ENCODE data around the gene CYP2C9. TPM values are rescaled to one million over a fixed set of nuclear protein-coding genes. Genes with fewer than 3 reads are reported as not detected.
"Not testable (repeated sequence)": the region's sequence is repeated elsewhere in the genome, so short reads cannot be mapped to it uniquely, and the experiment has no call there.

CYP2C9 gene
- total RNA-seq, 2 experiments from 2014 or later = not detected

- H3K27ac ChIP-seq (ENCODE audit: low read depth in 1 of 2, low read length in 2 of 2) = no peak overlapping the region
- no peaks in the 10 kb centered on the region for H3K4me1 ChIP-seq (ENCODE audit: insufficient read depth, low read length)
- intact Hi-C loops (cut with DNase I, micrococcal nuclease) = no loop called here
- TF ChIP-seq CTCF (IDR thresholded peaks at IDR 0.05) = no peak
- H3K4me3 ChIP-seq (ENCODE audit: low read length) = no peak overlapping the region
- no peak for DNase-seq
- H3K27me3 ChIP-seq (ENCODE audit: control insufficient read depth in 1 of 2, insufficient read depth in 2 of 2, low read length in 2 of 2) = no peaks in the 10 kb centered on the region
- H3K27me3 Mint-ChIP-seq = no peaks in the 10 kb centered on the region
- H3K4me1 Mint-ChIP-seq (ENCODE audit: low read depth) = no peaks in the 10 kb centered on the region
- H3K4me3 Mint-ChIP-seq = no peak overlapping the region
- ChIA-PET POLR2A (no interaction called here), CTCF (no interaction called here)
- no peaks in the 10 kb centered on the region for H3K36me3 ChIP-seq (ENCODE audit: insufficient read depth, low read length)
- ATAC-seq (ENCODE audit: poor library complexity) = no peak
- peaks cover 5% of the 10 kb centered on the region for H3K9me3 Mint-ChIP-seq
- no peaks in the 10 kb centered on the region for H3K9me3 ChIP-seq (ENCODE audit: control insufficient read depth in 1 of 2, insufficient read depth in 1 of 2, low read length in 2 of 2)
- H3K36me3 Mint-ChIP-seq (ENCODE audit: low read depth) = no peaks in the 10 kb centered on the region
- H3K27ac Mint-ChIP-seq = no peak overlapping the region
Measured at GRCh38 chr10:94936721-94937120, 1.7 kb upstream of the CYP2C9 start.

GRCh38 chr10:94943432-94944103 is 5.1 kb downstream of the CYP2C9 start:
- H3K27ac Mint-ChIP-seq; H3K9me3 ChIP-seq (ENCODE audit: control insufficient read depth in 1 of 2, insufficient read depth in 1 of 2, low read length in 2 of 2); H3K4me1 ChIP-seq (ENCODE audit: insufficient read depth, low read length); ATAC-seq (ENCODE audit: poor library complexity); DNase-seq; POLR2A ChIA-PET; H3K36me3 Mint-ChIP-seq (ENCODE audit: low read depth); H3K36me3 ChIP-seq (ENCODE audit: insufficient read depth, low read length); H3K27me3 ChIP-seq (ENCODE audit: control insufficient read depth in 1 of 2, insufficient read depth in 2 of 2, low read length in 2 of 2); H3K27me3 Mint-ChIP-seq; H3K9me3 Mint-ChIP-seq; H3K4me3 ChIP-seq (ENCODE audit: low read length); H3K4me1 Mint-ChIP-seq (ENCODE audit: low read depth); intact Hi-C loops (cut with DNase I, micrococcal nuclease); H3K27ac ChIP-seq (ENCODE audit: low read depth in 1 of 2, low read length in 2 of 2); H3K4me3 Mint-ChIP-seq; CTCF ChIA-PET: not testable (repeated sequence)

GRCh38 chr10:94946181-94946580 is 7.7 kb downstream of the CYP2C9 start:
- H3K36me3 ChIP-seq (ENCODE audit: insufficient read depth, low read length); H3K4me3 Mint-ChIP-seq; H3K27me3 ChIP-seq (ENCODE audit: control insufficient read depth in 1 of 2, insufficient read depth in 2 of 2, low read length in 2 of 2); ATAC-seq (ENCODE audit: poor library complexity); H3K36me3 Mint-ChIP-seq (ENCODE audit: low read depth); H3K27me3 Mint-ChIP-seq; CTCF ChIA-PET; H3K4me3 ChIP-seq (ENCODE audit: low read length); H3K4me1 ChIP-seq (ENCODE audit: insufficient read depth, low read length); DNase-seq; H3K4me1 Mint-ChIP-seq (ENCODE audit: low read depth); H3K27ac Mint-ChIP-seq; POLR2A ChIA-PET; H3K9me3 ChIP-seq (ENCODE audit: control insufficient read depth in 1 of 2, insufficient read depth in 1 of 2, low read length in 2 of 2); intact Hi-C loops (cut with DNase I, micrococcal nuclease); H3K27ac ChIP-seq (ENCODE audit: low read depth in 1 of 2, low read length in 2 of 2): not testable (repeated sequence)
- peaks cover 10% of the 10 kb centered on the region for H3K9me3 Mint-ChIP-seq

GRCh38 chr10:94963901-94964300 is 25.4 kb downstream of the CYP2C9 start:
- Histone ChIP-seq H3K27ac (ENCODE audit: low read depth in 1 of 2, low read length in 2 of 2) (no peak overlapping the region), H3K9me3 (ENCODE audit: control insufficient read depth in 1 of 2, insufficient read depth in 1 of 2, low read length in 2 of 2) (peaks cover 0 to 4% of the 10 kb centered on the region in 2 experiments), H3K36me3 (ENCODE audit: insufficient read depth, low read length) (no peaks in the 10 kb centered on the region), H3K4me3 (ENCODE audit: low read length) (no peak overlapping the region), H3K27me3 (ENCODE audit: control insufficient read depth in 1 of 2, insufficient read depth in 2 of 2, low read length in 2 of 2) (no peaks in the 10 kb centered on the region), H3K4me1 (ENCODE audit: insufficient read depth, low read length) (no peaks in the 10 kb centered on the region)
- intact Hi-C loops (cut with DNase I, micrococcal nuclease) = no loop called here
- DNase-seq (no peak), ATAC-seq (ENCODE audit: poor library complexity) (no peak)
- H3K4me3 Mint-ChIP-seq = no peak overlapping the region
- H3K27ac Mint-ChIP-seq = no peak overlapping the region
- no peaks in the 10 kb centered on the region for H3K4me1 Mint-ChIP-seq (ENCODE audit: low read depth)
- no peaks in the 10 kb centered on the region for H3K27me3 Mint-ChIP-seq
- peaks cover 2% of the 10 kb centered on the region for H3K9me3 Mint-ChIP-seq
- TF ChIP-seq CTCF (IDR thresholded peaks at IDR 0.05) = no peak
- no peaks in the 10 kb centered on the region for H3K36me3 Mint-ChIP-seq (ENCODE audit: low read depth)
- ChIA-PET POLR2A (no interaction called here), CTCF (no interaction called here)
